ENCODE measurements around the gene TTLL13. TPM values are rescaled to one million over a fixed set of nuclear protein-coding genes. Genes with fewer than 3 reads are reported as not detected.
"Not testable (repeated sequence)": the region's sequence is repeated elsewhere in the genome, so short reads cannot be mapped to it uniquely, and the experiment has no call there.

Gene TTLL13
- total and polyA plus RNA-seq, 8 donors, result 0.10 TPM; not detected in 7

DNA sequence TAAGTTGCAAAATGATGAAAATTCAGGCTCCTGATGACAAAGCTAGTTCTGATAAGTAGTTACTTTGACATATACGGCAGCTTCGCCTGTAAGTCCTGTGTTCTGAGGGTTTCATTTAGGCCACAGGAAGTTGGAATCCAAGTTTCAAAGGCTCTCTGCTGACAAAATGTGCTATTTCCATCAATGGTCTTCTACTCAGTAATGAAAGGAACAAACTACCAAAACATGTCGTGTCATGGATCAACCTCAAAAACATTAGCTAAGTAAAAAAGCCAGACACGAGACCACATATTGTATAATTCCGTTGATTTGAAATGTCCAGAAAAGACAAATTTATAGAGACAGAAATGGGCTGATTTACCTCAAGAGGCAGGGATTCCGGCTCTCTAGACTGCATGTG, 38.6 kb downstream of the TTLL13 start:
- Histone ChIP-seq H3K4me1 (peaks cover 0 to under 1% (median 0%) of the 10 kb centered on the region in 4 donors), H3K36me3 (no peaks in the 10 kb centered on the region), H3K9me3 (no peaks in the 10 kb centered on the region), H3K4me3 (no peak overlapping the region), H3K27me3 (no peaks in the 10 kb centered on the region), H3K27ac (no peak overlapping the region)
- DNase-seq, result no peak
- intact Hi-C loops (cut with DNase I; ENCODE audit: low total_unique reads), result no loop called here
- WGBS, 5 donors, result 85 to 92% (median 90%) methylated on average over 6 of the region's 6 CpGs
- TF ChIP-seq EP300 (IDR thresholded peaks at IDR 0.05) (no peak), POLR2A (IDR thresholded peaks at IDR 0.05) (no peak), CTCF (IDR thresholded peaks at IDR 0.05) (no peak), POLR2AphosphoS5 (IDR thresholded peaks at IDR 0.05) (no peak)

DNA sequence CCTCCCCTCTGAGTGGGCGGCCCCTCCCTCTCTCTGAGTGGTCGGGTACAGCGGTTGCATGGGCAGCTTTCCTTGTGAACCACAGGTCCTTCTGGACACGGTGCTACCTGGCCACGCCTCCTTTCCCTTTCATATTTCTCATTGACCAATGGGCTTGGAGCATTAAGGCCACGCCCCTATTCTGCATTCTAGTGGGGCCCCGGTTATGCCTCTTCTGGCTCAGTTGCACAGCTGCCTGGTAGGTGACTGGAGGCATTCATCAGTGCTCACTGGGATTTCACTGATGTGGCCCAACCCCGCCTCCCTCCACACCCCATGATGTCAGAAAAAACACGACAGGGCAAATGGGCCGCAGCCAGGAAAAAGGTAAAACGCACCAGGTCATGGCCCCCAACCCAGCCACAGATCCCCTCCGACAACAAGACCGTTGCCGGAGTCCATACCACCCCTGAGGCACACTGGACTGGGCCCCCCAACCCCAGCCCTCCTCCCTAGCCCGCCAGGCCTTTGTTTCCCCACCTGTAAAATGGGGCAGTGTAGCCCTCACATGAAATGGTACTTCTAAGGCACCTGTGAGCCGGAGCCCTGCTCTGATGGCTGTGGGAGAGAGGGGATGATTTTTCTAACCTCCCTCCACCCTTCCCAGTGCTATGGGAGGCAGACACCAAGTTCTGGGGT, 42.5 kb downstream of the TTLL13 start:
- DNase-seq, result peak in 1 of 2 donors; percentile 58
- Histone ChIP-seq H3K4me1 (peaks cover 0 to 34% (median 19%) of the 10 kb centered on the region in 4 donors), H3K27ac (no peak overlapping the region), H3K4me3 (no peak overlapping the region), H3K27me3 (no peaks in the 10 kb centered on the region), H3K9me3 (no peaks in the 10 kb centered on the region), H3K36me3 (no peaks in the 10 kb centered on the region)
- TF ChIP-seq CTCF (IDR thresholded peaks at IDR 0.05), result no peak
- TF ChIP-seq POLR2AphosphoS5 (IDR thresholded peaks at IDR 0.05), result no peak
- TF ChIP-seq POLR2A (IDR thresholded peaks at IDR 0.05), result no peak
- TF ChIP-seq EP300 (IDR thresholded peaks at IDR 0.05), result no peak
- 67 to 80% (median 78%) methylated on average over 16 of the region's 16 CpGs for WGBS, 5 donors
- intact Hi-C loops (cut with DNase I; ENCODE audit: low total_unique reads), result no loop called here

GRCh38 chr15:90293040-90293810, 43.9 kb downstream of the TTLL13 start:
- H3K27me3 ChIP-seq; intact Hi-C loops (cut with DNase I; ENCODE audit: low total_unique reads); H3K36me3 ChIP-seq; H3K9me3 ChIP-seq: not testable (repeated sequence)
- peaks cover 0 to 34% (median 19%) of the 10 kb centered on the region in 4 donors for H3K4me1 ChIP-seq
- WGBS, 5 donors, result 37 to 64% (median 40%) methylated on average over 7 to 13 of the region's 13 CpGs
- DNase-seq, result peak; percentile 93 to 95
- peak overlapping the region in 2 of 4 donors; percentile 6 to 20 for H3K4me3 ChIP-seq
- TF ChIP-seq CTCF (IDR thresholded peaks at IDR 0.05) (peak in 5 of 7 experiments; percentile 83 to 95 (median 87)), POLR2AphosphoS5 (IDR thresholded peaks at IDR 0.05) (peak in 2 of 3 donors; percentile 87 to 90), POLR2A (IDR thresholded peaks at IDR 0.05) (peak in 1 of 4 donors; percentile 27)
- H3K27ac ChIP-seq, result peak overlapping the region; percentile 50 to 79 (median 67)

DNA sequence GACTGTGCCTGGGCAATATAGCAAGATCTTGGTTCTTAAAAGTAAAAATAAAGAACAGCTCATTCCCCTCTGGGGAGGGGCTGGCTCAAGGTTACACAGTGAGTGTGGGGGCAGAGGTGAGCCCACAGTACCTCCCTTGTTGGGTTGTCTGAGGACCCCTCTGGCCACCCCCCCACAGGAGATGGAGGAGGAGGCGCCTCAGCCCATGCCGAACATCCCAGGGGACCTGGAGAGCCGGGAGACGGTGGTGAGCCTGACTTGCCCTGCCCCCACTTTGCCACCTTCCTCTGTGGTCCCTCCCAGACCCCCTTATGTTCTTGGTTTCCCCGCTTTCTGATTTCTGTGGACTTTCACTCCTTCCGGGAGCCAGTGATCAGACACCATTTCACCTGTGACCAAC, 44.8 kb downstream of the TTLL13 start:
- WGBS, 5 donors, result 59 to 80% (median 71%) methylated on average over 6 of the region's 6 CpGs
- intact Hi-C loops (cut with DNase I; ENCODE audit: low total_unique reads), result no loop called here
- Histone ChIP-seq H3K4me3 (peak overlapping the region in 1 of 4 donors; percentile 20), H3K36me3 (no peaks in the 10 kb centered on the region), H3K4me1 (peaks cover 0 to 34% (median 19%) of the 10 kb centered on the region in 4 donors), H3K9me3 (no peaks in the 10 kb centered on the region), H3K27me3 (no peaks in the 10 kb centered on the region), H3K27ac (peak overlapping the region in 4 of 5 donors; percentile 50 to 69 (median 59))
- TF ChIP-seq CTCF (IDR thresholded peaks at IDR 0.05) (no peak), POLR2A (IDR thresholded peaks at IDR 0.05) (no peak), EP300 (IDR thresholded peaks at IDR 0.05) (no peak), POLR2AphosphoS5 (IDR thresholded peaks at IDR 0.05) (no peak)
- DNase-seq, result no peak
